GM12864 (cell line): ENCODE measurements around the gene TLDC2.
"Not testable (repeated sequence)": the region's sequence is repeated elsewhere in the genome, so short reads cannot be mapped to it uniquely, and the experiment has no call there.

Experiments
- DNase-seq: peaks from one replicate; pipeline ENCODE4 v3.0.0-alpha.2; 2011; ENCODE audit warnings: low read depth
- H3K4me3 ChIP-seq: 2 replicates; pipeline ENCODE4 v1.5.1; 2011; ENCODE audit warnings: mild to moderate bottlenecking, low read depth, low read length, control low read depth
- CTCF ChIP-seq: IDR thresholded peaks from 2 replicates; pipeline ENCODE4 v1.5.1; 2011; ENCODE audit warnings: low read depth, mild to moderate bottlenecking, moderate library complexity, low read length, control low read depth, inconsistent platforms; ENCODE audit errors: missing control alignments

Gene TLDC2

GRCh38 chr20:36890586-36890985 is 14.6 kb downstream of the TLDC2 start:
- no peak for TF ChIP-seq CTCF
- DNase-seq: no peak

GRCh38 chr20:36891211-36891610 is 15.3 kb downstream of the TLDC2 start:
- H3K4me3 ChIP-seq: no peak overlapping the region
- no peak for TF ChIP-seq CTCF
- no peak for DNase-seq

More at GRCh38 chr20:36890586-36890985, 14.6 kb downstream of the TLDC2 start:
- H3K4me3 ChIP-seq: no peak overlapping the region

GRCh38 chr20:36893801-36894200 is 17.9 kb downstream of the TLDC2 start:
- H3K4me3 ChIP-seq: no peak overlapping the region
- TF ChIP-seq CTCF: no peak
- DNase-seq: no peak

- no peak for TF ChIP-seq CTCF
- H3K4me3 ChIP-seq: no peak overlapping the region
- no peak for DNase-seq
These were observed 19.1 kb downstream of the TLDC2 start for GRCh38 chr20:36895036-36895435.

GRCh38 chr20:36904690-36905089 is 28.8 kb downstream of the TLDC2 start:
- no peak for TF ChIP-seq CTCF
- DNase-seq: no peak

GRCh38 chr20:36905566-36905965 is 29.6 kb downstream of the TLDC2 start:
- H3K4me3 ChIP-seq, DNase-seq: not testable (repeated sequence)

More at GRCh38 chr20:36904690-36905089, 28.8 kb downstream of the TLDC2 start:
- H3K4me3 ChIP-seq: no peak overlapping the region

- not testable (repeated sequence) for DNase-seq, H3K4me3 ChIP-seq
These were observed 30.1 kb downstream of the TLDC2 start for GRCh38 chr20:36906086-36906485.

- no peak overlapping the region for H3K4me3 ChIP-seq
- peak; percentile 36 for DNase-seq
- no peak for TF ChIP-seq CTCF
These were observed 32.7 kb downstream of the TLDC2 start for GRCh38 chr20:36908603-36909002.
